K562 (cell line): ENCODE results near the gene PSMD8. TPM values are rescaled to one million over a fixed set of nuclear protein-coding genes. Genes with fewer than 3 reads are reported as not detected.

Experiments
- ATAC-seq: fragments of 200-7000 bp; cut with Tn5 transposase; 3 replicates; pipeline ENCODE4 v1.9.1; 2020; ENCODE audit warnings: moderate library complexity
- BruUV-seq: library from RNA; stranded (reverse); fragments of 400-500 nt; replicated peaks from 2 replicates; lab custom pipeline; 2021; lab: Mats Ljungman, UMichigan
- CTCF ChIA-PET: fragments of 300-600 bp; formaldehyde crosslinking; extraction: SDS; loops from one replicate; lab custom pipeline; 2021; ENCODE audit warnings: low intra/inter-chr PET ratio; lab: Yijun Ruan, JAX
- POLR2A ChIA-PET: fragments of 300-600, 350-650 bp; sonication (Branson Sonifier 250); formaldehyde crosslinking; extraction: SDS; loops from one replicate; lab custom pipeline; 2021; ENCODE audit warnings: antibody characterized with exemption, inconsistent platforms; lab: Yijun Ruan, JAX
- DNase-seq, 4 experiments: peaks; one replicate each; pipeline versions ENCODE4 v3.0.0 to v3.0.0-alpha.2; 2011 to 2018; ENCODE audit warnings: low spot score in 3 of 4, mixed read lengths in 3 of 4; ENCODE audit errors: extremely low read depth in 1 of 4
- FAIRE-seq: peaks from 2 replicates; lab custom pipeline; 2011; peaks lifted over from hg19 to GRCh38; lab: Jason Lieb, UNC
- H2AFZ ChIP-seq: 2 replicates; pipeline ENCODE4 v1.6.0; 2011; ENCODE audit warnings: low read depth, low read length, control low read depth, inconsistent platforms
- H3K27ac ChIP-seq: fragments of 200-600 bp; 3 replicates; pipeline ENCODE4 v1.8.0; 2011; ENCODE audit warnings: low read depth, mild to moderate bottlenecking, control low read depth, inconsistent platforms, low read length, moderate library complexity, mixed read lengths; ENCODE audit errors: extremely low read depth
- H3K27me3 ChIP-seq, 2 experiments: fragments of 300-600 bp in 1 of 2; 2 replicates in 1 of 2; 3 replicates in 1 of 2; pipeline versions ENCODE4 v1.6.0 to v1.8.0; 2011; ENCODE audit warnings: inconsistent platforms in 2 of 2, low read length in 2 of 2, mild to moderate bottlenecking in 1 of 2, mixed read lengths in 1 of 2, moderate library complexity in 1 of 2; ENCODE audit not compliant: control insufficient read depth in 2 of 2, insufficient read depth in 2 of 2
- H3K36me3 ChIP-seq: fragments of 300-600 bp; 3 replicates; pipeline ENCODE4 v1.8.0; 2011; ENCODE audit warnings: mild to moderate bottlenecking, low read length, inconsistent platforms; ENCODE audit not compliant: control insufficient read depth, insufficient read depth
- H3K4me1 ChIP-seq, 2 experiments: fragments of 200-600 bp in 1 of 2; replicated peaks in 1 of 2; 2 replicates in 1 of 2; 3 replicates in 1 of 2; pipeline versions ENCODE4 v1.5.1 to v1.8.0; 2011; ENCODE audit warnings: inconsistent platforms in 2 of 2, low read length in 2 of 2, mild to moderate bottlenecking in 1 of 2, mixed read lengths in 1 of 2, moderate library complexity in 1 of 2; ENCODE audit not compliant: control insufficient read depth in 2 of 2, insufficient read depth in 2 of 2
- H3K4me2 ChIP-seq: 2 replicates; pipeline ENCODE4 v1.6.1; 2011; ENCODE audit warnings: low read length, control low read depth, inconsistent platforms, mixed read lengths; ENCODE audit not compliant: insufficient read depth
- H3K4me3 ChIP-seq: fragments of 200-600 bp; sonication (generic), shearing (Covaris generic); 2 replicates; pipeline ENCODE4 v1.5.1; 2016; ENCODE audit warnings: control low read depth, inconsistent platforms
- H3K79me2 ChIP-seq: fragments of 200-600 bp; 3 replicates; pipeline ENCODE4 v1.8.0; 2011; ENCODE audit warnings: low read length, inconsistent platforms; ENCODE audit not compliant: control insufficient read depth, insufficient read depth
- H3K9ac ChIP-seq, 2 experiments: 2 replicates each; pipeline versions ENCODE4 v1.6.0 to v1.6.1; 2011; ENCODE audit warnings: low read depth in 2 of 2, low read length in 2 of 2, control low read depth in 1 of 2, inconsistent platforms in 1 of 2, mild to moderate bottlenecking in 1 of 2, mixed read lengths in 1 of 2; ENCODE audit not compliant: insufficient read depth in 1 of 2
- H3K9me1 ChIP-seq: one replicate; pipeline ENCODE4 v1.6.0; 2011; ENCODE audit warnings: inconsistent platforms, mild to moderate bottlenecking, low read length, moderate library complexity; ENCODE audit not compliant: control insufficient read depth, insufficient read depth
- H3K9me3 ChIP-seq: replicated peaks from 2 replicates; pipeline ENCODE4 v1.5.1; 2011; ENCODE audit warnings: low read depth, low read length, inconsistent platforms; ENCODE audit not compliant: control insufficient read depth, insufficient read depth
- H4K20me1 ChIP-seq: replicated peaks from 2 replicates; pipeline ENCODE4 v1.6.1; 2011; ENCODE audit warnings: low read length, inconsistent platforms, mixed read lengths; ENCODE audit not compliant: control insufficient read depth, insufficient read depth
- CEBPB ChIP-seq: fragments of 450-650 bp; IDR thresholded peaks from 2 replicates; pipeline ENCODE4 v1.6.1; 2016; ENCODE audit warnings: missing genetic modification characterization, missing compliant biosample characterization
- FOXJ3 ChIP-seq: sonication (generic); formaldehyde crosslinking; IDR thresholded peaks from 2 replicates; pipeline ENCODE4 v1.4.0; 2020; ENCODE audit warnings: mild to moderate bottlenecking, missing genetic modification reagents
- GABPB1 ChIP-seq: sonication (generic); formaldehyde crosslinking; IDR thresholded peaks from 2 replicates; pipeline ENCODE4 v1.8.0; 2022; ENCODE audit warnings: mild to moderate bottlenecking, missing genetic modification reagents
- PPARD ChIP-seq: fragments of 250-450 bp; sonication (Bioruptor Pico); IDR thresholded peaks from 2 replicates; pipeline ENCODE4 v1.8.0; 2022; ENCODE audit warnings: inconsistent platforms, mild to moderate bottlenecking, moderate library complexity
- THRAP3 ChIP-seq: fragments of 450-650 bp; IDR thresholded peaks from 2 replicates; pipeline ENCODE4 v1.6.1; 2016; ENCODE audit warnings: mild to moderate bottlenecking, inconsistent platforms, borderline replicate concordance
- ZBTB2 ChIP-seq: fragments of 450-650 bp; IDR thresholded peaks from 2 replicates; pipeline ENCODE4 v1.6.1; 2016; ENCODE audit warnings: antibody characterized with exemption
- ZBTB33 ChIP-seq: sonication (generic); formaldehyde crosslinking; IDR thresholded peaks from 2 replicates; pipeline ENCODE4 v1.8.1; 2023; ENCODE audit warnings: mild to moderate bottlenecking, missing genetic modification reagents
- ZFP36 ChIP-seq: fragments of 150-350 bp; IDR thresholded peaks from 2 replicates; pipeline ENCODE4 v1.6.1; 2018; ENCODE audit warnings: low read length, low read depth; ENCODE audit not compliant: partially characterized antibody
- WGBS: fragments of 100-300 bp; shearing (Covaris generic); methylation state at CpG from one replicate; pipeline ENCODE4 v1.1.6; 2016; ENCODE audit warnings: low coverage, mixed read lengths; ENCODE audit not compliant: insufficient coverage; ENCODE audit errors: missing lambda C conversion rate; 5-methylcytosine and 5-hydroxymethylcytosine counted together
- in situ Hi-C: fragments of 300-500 bp; cut with MboI; formaldehyde crosslinking; loops from 4 replicates; pipeline ENCODE4 v1.15.0; 2018; ENCODE audit warnings: inconsistent platforms, mixed read lengths
- intact Hi-C: fragments of 100-400 bp; cut with micrococcal nuclease; formaldehyde crosslinking; loops from 2 replicates; pipeline ENCODE4 v1.14.2; 2022
- polyA plus RNA-seq, 8 experiments: library from polyadenylated mRNA; depleted of rRNA in 4 of 8; stranded (reverse) in 5 of 8; unstranded in 3 of 8; fragments of >200 nt; fragmentation: Nextera tagmentation in 2 of 8; fragmentation: Illumina TruSeq in 1 of 8; extraction: Ambion mirVana in 2 of 8; extraction: Trizol in 1 of 8; gene quantifications; 2 replicates each; pipeline versions ENCODE4 v1.2.1 to v1.2.3, GENCODE V29; 2011 to 2014; ENCODE audit warnings: inconsistent platforms in 1 of 8, missing spikeins in 1 of 8
- total RNA-seq, 7 experiments: library from RNA; depleted of rRNA in 6 of 7; stranded (reverse); fragments of >200 nt in 6 of 7; fragmentation: Illumina TruSeq in 2 of 7; extraction: Trizol in 2 of 7; gene quantifications; 2 replicates each; pipeline versions ENCODE4 v1.2.1 to v1.2.3, GENCODE V29; 2011 to 2021; ENCODE audit warnings: low replicate concordance in 1 of 7

Gene PSMD8
- total and polyA plus RNA-seq, 9 of the 15 experiments (the other 6 are each of a cell fraction or from before 2014, with no cell fraction given) = 130 to 583 (median 315) TPM

- ATAC-seq (no peak), DNase-seq (no peak), FAIRE-seq (no peak)
- peaks cover 4% of the 10 kb centered on the region; the same call in 1 of the 3 replicates for H3K79me2 ChIP-seq
- no peaks in the 10 kb centered on the region for H4K20me1 ChIP-seq
- intact Hi-C loops (no loop called here), in situ Hi-C loops (no loop called here)
- no peaks in the 10 kb centered on the region for H3K9me3 ChIP-seq
- no peaks in the 10 kb centered on the region for H3K36me3 ChIP-seq
- no peaks in the 10 kb centered on the region for H3K9me1 ChIP-seq
- H3K4me3 ChIP-seq = no peak overlapping the region
- H2AFZ ChIP-seq = no peak overlapping the region
- no peak overlapping the region for H3K27ac ChIP-seq
- no peak overlapping the region for H3K9ac ChIP-seq
- WGBS = 60% methylated on average over 3 of the region's 5 CpGs
- H3K27me3 ChIP-seq = no peaks in the 10 kb centered on the region
- CTCF ChIA-PET = no interaction called here
- H3K4me2 ChIP-seq = no peak overlapping the region
- peaks cover 17 to 26% of the 10 kb centered on the region in 2 experiments; a peak in 4 of 5 replicates for H3K4me1 ChIP-seq
- BruUV-seq = no TSS peak
- POLR2A ChIA-PET = interaction anchor here (1.1 to 1.3 kb wide), 4 partner anchors 9 to 13 kb away, joined by 3 to 6 read pairs (median 4); no protein-coding TSS in a partner anchor
- TF ChIP-seq PPARD (CRISPR knock-in tag) = no peak
- peak; percentile 47; the same call in 1 of the 2 replicates for TF ChIP-seq CEBPB
Observed at GRCh38 chr19:38424272-38424671, 49.9 kb downstream of the PSMD8 start.

- H3K9me1 ChIP-seq = no peaks in the 10 kb centered on the region
- H3K9ac ChIP-seq = peak overlapping the region; percentile 66 to 88; a peak in 3 of 4 replicates
- peaks cover 4% of the 10 kb centered on the region; the same call in 1 of the 3 replicates for H3K79me2 ChIP-seq
- ChIA-PET CTCF (no interaction called here), POLR2A (interaction anchor here (0.6 to 1.3 kb wide), 3 partner anchors 10 to 207 kb away, joined by 3 to 4 read pairs (median 3); no protein-coding TSS in a partner anchor)
- peak overlapping the region; percentile 36 for H3K4me3 ChIP-seq
- H3K4me2 ChIP-seq = peak overlapping the region; percentile 80
- H3K4me1 ChIP-seq = peaks cover 17 to 23% of the 10 kb centered on the region in 2 experiments; a peak in 4 of 5 replicates
- FAIRE-seq = no peak
- no TSS peak for BruUV-seq
- DNase-seq = no peak
- H3K36me3 ChIP-seq = no peaks in the 10 kb centered on the region
- no peaks in the 10 kb centered on the region for H3K27me3 ChIP-seq
- no peaks in the 10 kb centered on the region for H3K9me3 ChIP-seq
- H2AFZ ChIP-seq = peak overlapping the region; percentile 99
- ATAC-seq = no peak; the same call in 2 of the 3 replicates
- WGBS = 71% methylated on average over 7 of the region's 7 CpGs
- peak overlapping the region; percentile 79 for H3K27ac ChIP-seq
- H4K20me1 ChIP-seq = no peaks in the 10 kb centered on the region
- in situ Hi-C loops = no loop called here
- intact Hi-C loops = no loop called here
- peak; percentile 72 for TF ChIP-seq ZFP36
- no peak for TF ChIP-seq GABPB1 (CRISPR knock-in tag)
- no peak for TF ChIP-seq FOXJ3
- no peak for TF ChIP-seq ZBTB2
- no peak for TF ChIP-seq THRAP3
- no peak for TF ChIP-seq ZBTB33 (CRISPR knock-in tag)
Observed at GRCh38 chr19:38425222-38425809, 50.9 kb downstream of the PSMD8 start.
